Gastroesophageal sphincter (tissue), 4 donors: ENCODE measurements around the gene SVOPL. TPM values are rescaled to one million over a fixed set of nuclear protein-coding genes. Genes with fewer than 3 reads are reported as not detected.

Experiments
- ATAC-seq: fragments of 150-250 bp; one replicate; pipeline ENCODE4 v1.9.1; 2016; ENCODE audit warnings: mild to moderate bottlenecking, moderate library complexity
- H3K27ac ChIP-seq, 4 donors: fragments of 200-600 bp; sonication (generic) in 3 of 4; 1 replicate in 3 of 4; 2 replicates in 1 of 4; pipeline ENCODE4 v1.5.1; 2016 to 2019
- H3K27me3 ChIP-seq: fragments of 200-600 bp; sonication (generic); one replicate; pipeline ENCODE4 v1.5.1; 2019
- H3K36me3 ChIP-seq, 2 donors: fragments of 200-600 bp; sonication (generic); one replicate each; pipeline ENCODE4 v1.5.1; 2019; ENCODE audit warnings: control low read depth in 1 of 2
- H3K4me1 ChIP-seq, 3 donors: fragments of 200-600 bp; sonication (generic); 1 replicate in 2 of 3; 2 replicates in 1 of 3; pipeline ENCODE4 v1.5.1; 2016 to 2019; ENCODE audit warnings: control low read depth in 2 of 3
- H3K4me3 ChIP-seq, 2 donors: fragments of 200-600 bp; sonication (generic); one replicate each; pipeline ENCODE4 v1.5.1; 2019; ENCODE audit warnings: mild to moderate bottlenecking in 1 of 2, moderate library complexity in 1 of 2
- H3K9me3 ChIP-seq, 3 donors: fragments of 200-600 bp; sonication (generic); one replicate each; pipeline ENCODE4 v1.5.1; 2017 to 2019; ENCODE audit warnings: control low read depth in 2 of 3
- CTCF ChIP-seq, 4 experiments: fragments of 200-600 bp in 2 of 4; fragments of 450-650 bp in 2 of 4; sonication (generic) in 1 of 4; IDR thresholded peaks; one replicate each; pipeline ENCODE4 v1.5.1; 2017 to 2019; ENCODE audit warnings: antibody characterized with exemption in 4 of 4, mild to moderate bottlenecking in 2 of 4, moderate library complexity in 2 of 4
- EP300 ChIP-seq: sonication (generic); formaldehyde crosslinking; IDR thresholded peaks from one replicate; pipeline ENCODE4 v1.6.1; 2017; ENCODE audit warnings: antibody characterized with exemption, mild to moderate bottlenecking
- POLR2A ChIP-seq, 2 donors: fragments of 450-650 bp; IDR thresholded peaks; one replicate each; pipeline ENCODE4 v1.6.1; 2017; ENCODE audit warnings: antibody characterized with exemption in 2 of 2, mild to moderate bottlenecking in 2 of 2, moderate library complexity in 1 of 2
- POLR2AphosphoS5 ChIP-seq: sonication (generic); formaldehyde crosslinking; IDR thresholded peaks from one replicate; pipeline ENCODE4 v1.6.1; 2017; ENCODE audit warnings: antibody characterized with exemption
- WGBS, 2 donors: methylation state at CpG; one replicate each; pipeline ENCODE4 v1.1.5; 2018; ENCODE audit warnings: low coverage in 1 of 2; 5-methylcytosine and 5-hydroxymethylcytosine counted together
- total RNA-seq, 4 donors: library from RNA; depleted of rRNA; stranded (reverse); fragments of >200 nt; gene quantifications; one replicate each; pipeline ENCODE4 v1.1.0, GENCODE V29; 2016

SVOPL gene
- total RNA-seq, 4 donors from 2014 or later = 0.08 TPM; not detected in 3

- WGBS, 2 donors = 50 to 62% methylated on average over 2 of the region's 2 CpGs
Observed at GRCh38 chr7:138626846-138627245, 74.3 kb downstream of the SVOPL start.

GRCh38 chr7:138625849-138626230, 75.3 kb downstream of the SVOPL start:
- WGBS, 2 donors = 48 to 71% methylated on average over 4 to 5 of the region's 5 CpGs
- Histone ChIP-seq H3K36me3 (no peaks in the 10 kb centered on the region), H3K27me3 (peaks cover 12% of the 10 kb centered on the region)

More at GRCh38 chr7:138626846-138627245, 74.3 kb downstream of the SVOPL start:
- no peaks in the 10 kb centered on the region for H3K4me1 ChIP-seq
- H3K36me3 ChIP-seq = no peaks in the 10 kb centered on the region
- H3K27ac ChIP-seq = no peak overlapping the region
- H3K9me3 ChIP-seq = no peaks in the 10 kb centered on the region
- ATAC-seq = no peak
- no peak overlapping the region for H3K4me3 ChIP-seq
- TF ChIP-seq POLR2AphosphoS5 = no peak
- no peak for TF ChIP-seq CTCF (IDR thresholded peaks at IDR 0.05)
- no peak for TF ChIP-seq POLR2A (IDR thresholded peaks at IDR 0.05)
- no peak for TF ChIP-seq EP300
- H3K27me3 ChIP-seq = peaks cover 12% of the 10 kb centered on the region

GRCh38 chr7:138625084-138625848, 75.9 kb downstream of the SVOPL start:
- Histone ChIP-seq H3K4me1 (no peaks in the 10 kb centered on the region), H3K27ac (no peak overlapping the region)
- WGBS, 2 donors = 4 to 39% methylated on average over 3 of the region's 3 CpGs

More at GRCh38 chr7:138625849-138626230, 75.3 kb downstream of the SVOPL start:
- TF ChIP-seq POLR2A (IDR thresholded peaks at IDR 0.05) = no peak
- TF ChIP-seq EP300 = no peak
- TF ChIP-seq CTCF (IDR thresholded peaks at IDR 0.05) = no peak
- no peak for TF ChIP-seq POLR2AphosphoS5
- no peak overlapping the region for H3K27ac ChIP-seq
- no peaks in the 10 kb centered on the region for H3K4me1 ChIP-seq
- no peak for ATAC-seq
- H3K4me3 ChIP-seq = no peak overlapping the region
- no peaks in the 10 kb centered on the region for H3K9me3 ChIP-seq

GRCh38 chr7:138622841-138623240, 78.3 kb downstream of the SVOPL start:
- WGBS, 2 donors = 70 to 89% methylated on average over 1 of the region's 1 CpG
- no peak overlapping the region for H3K27ac ChIP-seq
- H3K36me3 ChIP-seq = no peaks in the 10 kb centered on the region
- H3K9me3 ChIP-seq = no peaks in the 10 kb centered on the region
- H3K4me3 ChIP-seq = no peak overlapping the region
- ATAC-seq = no peak
- no peak for TF ChIP-seq POLR2AphosphoS5
- no peak for TF ChIP-seq POLR2A (IDR thresholded peaks at IDR 0.05)
- no peak for TF ChIP-seq EP300
- TF ChIP-seq CTCF (IDR thresholded peaks at IDR 0.05) = no peak
- peaks cover 4% of the 10 kb centered on the region for H3K27me3 ChIP-seq
- H3K4me1 ChIP-seq = no peaks in the 10 kb centered on the region

More at GRCh38 chr7:138625084-138625848, 75.9 kb downstream of the SVOPL start:
- Histone ChIP-seq H3K36me3 (no peaks in the 10 kb centered on the region), H3K4me3 (no peak overlapping the region), H3K27me3 (peaks cover 12% of the 10 kb centered on the region), H3K9me3 (no peaks in the 10 kb centered on the region)
- no peak for ATAC-seq
- no peak for TF ChIP-seq POLR2A (IDR thresholded peaks at IDR 0.05)

GRCh38 chr7:138618933-138619332, 82.2 kb downstream of the SVOPL start:
- no peaks in the 10 kb centered on the region for H3K36me3 ChIP-seq
- H3K27ac ChIP-seq = no peak overlapping the region
- ATAC-seq = no peak
- H3K9me3 ChIP-seq = no peaks in the 10 kb centered on the region
- no peaks in the 10 kb centered on the region for H3K27me3 ChIP-seq
- no peaks in the 10 kb centered on the region for H3K4me1 ChIP-seq
- no peak for TF ChIP-seq EP300
- no peak for TF ChIP-seq CTCF (IDR thresholded peaks at IDR 0.05)
- no peak for TF ChIP-seq POLR2A (IDR thresholded peaks at IDR 0.05)
- no peak for TF ChIP-seq POLR2AphosphoS5
- H3K4me3 ChIP-seq = no peak overlapping the region
